Activated T-helper 2 cell treated with anti-CD3 and anti-CD28 coated beads, Interferon-gamma antibody, Interleukin-2, Interleukin-4, amounts not matched to agents 10 μg/mL and 5 μg/mL and 100 μg/mL, durations not matched to agents 14 hours and 24 hours and 36 hours (primary cell): ENCODE measurements around the gene UBAC2. TPM values are rescaled to one million over a fixed set of nuclear protein-coding genes. Genes with fewer than 3 reads are reported as not detected.
"Not testable (repeated sequence)": the region's sequence is repeated elsewhere in the genome, so short reads cannot be mapped to it uniquely, and the experiment has no call there.

Source experiments
- DNase-seq: peaks from one replicate; pipeline ENCODE4 v3.0.0; 2021; ENCODE audit warnings: low spot score
- H3K27ac Mint-ChIP-seq: one replicate; pipeline ENCODE4 v1.8.0; 2021; ENCODE audit warnings: mixed read lengths
- H3K27me3 Mint-ChIP-seq: one replicate; pipeline ENCODE4 v1.8.0; 2021; ENCODE audit warnings: low read depth, mixed read lengths
- H3K36me3 Mint-ChIP-seq: one replicate; pipeline ENCODE4 v1.8.0; 2021; ENCODE audit warnings: low read depth, mixed read lengths
- H3K4me1 Mint-ChIP-seq: one replicate; pipeline ENCODE4 v1.8.0; 2021; ENCODE audit warnings: low read depth, mixed read lengths
- H3K4me3 Mint-ChIP-seq: one replicate; pipeline ENCODE4 v1.8.0; 2021; ENCODE audit warnings: low read depth, mild to moderate bottlenecking, moderate library complexity, mixed read lengths
- H3K9me3 Mint-ChIP-seq: one replicate; pipeline ENCODE4 v1.8.0; 2021; ENCODE audit warnings: mixed read lengths
- intact Hi-C: fragments of 100-400 bp; cut with micrococcal nuclease; formaldehyde crosslinking; loops from one replicate; pipeline ENCODE4 v1.15.1; 2023
- total RNA-seq: library from RNA; stranded (reverse); gene quantifications from 2 replicates; pipeline ENCODE4 v1.2.3, GENCODE V29; 2022

Gene UBAC2
- total RNA-seq, 1 donor from 2014 or later = 55.1 TPM

DNA sequence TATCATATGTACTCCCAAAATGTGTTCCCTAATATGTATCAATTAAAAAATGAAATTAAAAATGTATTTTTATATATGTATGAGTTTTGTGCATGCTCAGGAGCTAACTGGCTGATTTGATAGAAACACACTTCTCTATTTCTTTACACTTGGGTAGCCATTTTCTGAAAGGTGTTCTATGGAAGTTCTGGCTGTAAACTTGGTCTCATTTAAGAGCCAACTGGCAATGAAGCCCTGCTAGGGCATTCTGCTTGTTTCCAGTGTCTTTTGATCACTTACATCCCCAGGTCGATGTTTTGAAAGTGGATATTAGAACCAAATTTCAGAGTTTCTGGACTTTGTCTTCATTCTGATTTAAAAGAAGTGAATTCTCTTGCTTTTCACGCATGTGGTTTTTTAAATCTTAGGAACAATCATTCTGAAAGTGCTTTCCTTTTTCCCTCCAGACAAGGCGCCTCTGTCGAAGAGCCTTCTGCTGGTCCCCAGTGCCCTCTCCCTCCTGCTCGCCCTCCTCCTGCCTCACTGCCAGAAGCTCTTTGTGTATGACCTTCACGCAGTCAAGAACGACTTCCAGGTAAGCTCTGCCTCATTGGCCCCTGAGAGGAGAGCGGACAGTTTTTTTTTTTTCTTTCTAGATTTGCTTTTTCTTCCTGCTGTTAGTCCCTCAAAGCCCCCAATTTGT, 37.5 kb downstream of the UBAC2 start:
- peaks cover 48% of the 10 kb centered on the region for H3K4me1 Mint-ChIP-seq
- H3K27me3 Mint-ChIP-seq = no peaks in the 10 kb centered on the region
- intact Hi-C loops = loop anchor here (1.0 kb wide), 1 partner anchor 23 kb away; no protein-coding TSS in a partner anchor
- H3K36me3 Mint-ChIP-seq = peaks cover 55% of the 10 kb centered on the region
- no peak for DNase-seq
- H3K27ac Mint-ChIP-seq = peak overlapping the region; percentile 82
- peak overlapping the region; percentile 73 for H3K4me3 Mint-ChIP-seq
- no peaks in the 10 kb centered on the region for H3K9me3 Mint-ChIP-seq

DNA sequence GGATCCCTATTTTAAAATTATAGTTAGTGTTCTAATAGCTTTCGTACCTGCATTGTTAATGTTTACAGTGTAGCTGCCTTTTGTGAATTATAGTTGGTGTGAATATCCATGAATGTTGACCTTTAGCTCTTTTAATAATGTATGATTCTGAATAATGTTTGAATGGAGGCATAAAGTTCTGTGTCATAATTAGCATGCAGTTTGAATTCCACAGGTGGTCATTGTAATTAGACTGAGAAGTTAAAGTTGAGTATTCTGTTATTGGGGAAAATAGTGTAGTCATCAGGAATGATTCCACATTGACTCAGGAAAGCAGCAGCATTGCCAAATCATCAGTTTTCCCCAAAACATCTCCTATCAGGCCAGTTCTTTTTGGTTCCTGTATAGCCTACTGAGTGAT, 45.4 kb downstream of the UBAC2 start:
- intact Hi-C loops = no loop called here
- Mint-ChIP-seq H3K4me3 (no peak overlapping the region), H3K36me3 (peaks cover 62% of the 10 kb centered on the region), H3K4me1 (peaks cover 21% of the 10 kb centered on the region), H3K9me3 (peaks cover 10% of the 10 kb centered on the region), H3K27me3 (no peaks in the 10 kb centered on the region), H3K27ac (no peak overlapping the region)
- no peak for DNase-seq

DNA sequence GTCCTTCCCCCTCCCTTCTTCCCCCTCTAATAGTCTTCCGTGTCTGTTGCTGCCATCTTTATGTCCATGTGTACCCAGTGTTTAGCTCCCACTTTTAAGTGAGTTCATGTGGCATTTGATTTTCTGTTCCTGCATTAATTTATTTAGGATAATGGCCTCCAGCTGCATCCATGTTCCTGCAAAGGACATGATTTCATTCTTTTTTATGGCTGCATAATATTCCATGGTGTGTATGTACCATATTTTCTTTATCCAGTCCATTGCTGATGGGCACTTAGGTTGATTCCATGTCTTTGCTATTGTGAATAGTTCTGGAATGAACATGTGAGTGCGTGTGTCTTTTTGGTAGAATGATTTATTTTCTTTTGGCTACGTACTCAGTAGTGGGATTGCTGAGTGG, 48.5 kb downstream of the UBAC2 start:
- Mint-ChIP-seq H3K4me1 (peaks cover 36% of the 10 kb centered on the region), H3K9me3 (peaks cover 10% of the 10 kb centered on the region), H3K36me3 (peaks cover 57% of the 10 kb centered on the region)
- H3K4me3 Mint-ChIP-seq, DNase-seq, H3K27me3 Mint-ChIP-seq, H3K27ac Mint-ChIP-seq, intact Hi-C loops: not testable (repeated sequence)

DNA sequence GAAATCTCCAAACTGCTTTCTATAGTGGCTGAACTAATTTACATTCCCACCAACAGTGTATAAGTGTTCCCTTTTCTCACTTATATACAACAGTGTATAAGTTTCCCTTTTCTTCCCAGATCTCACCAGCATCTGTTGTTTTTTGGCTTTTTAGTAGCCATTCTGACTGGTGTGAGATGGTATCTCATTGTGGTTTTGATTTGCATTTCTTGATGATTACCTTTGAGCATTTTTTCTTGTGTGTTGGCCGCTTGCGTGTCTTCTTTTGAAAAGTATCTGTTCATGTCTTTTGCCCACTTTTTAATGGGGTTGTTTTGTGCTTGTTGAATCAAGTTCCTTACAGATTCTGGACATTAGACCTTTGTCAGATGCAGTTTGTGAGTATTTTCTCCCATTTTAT, 49.0 kb downstream of the UBAC2 start:
- DNase-seq, intact Hi-C loops, H3K27me3 Mint-ChIP-seq, H3K4me3 Mint-ChIP-seq, H3K27ac Mint-ChIP-seq: not testable (repeated sequence)
- Mint-ChIP-seq H3K36me3 (peaks cover 56% of the 10 kb centered on the region), H3K4me1 (peaks cover 36% of the 10 kb centered on the region), H3K9me3 (peaks cover 10% of the 10 kb centered on the region)

DNA sequence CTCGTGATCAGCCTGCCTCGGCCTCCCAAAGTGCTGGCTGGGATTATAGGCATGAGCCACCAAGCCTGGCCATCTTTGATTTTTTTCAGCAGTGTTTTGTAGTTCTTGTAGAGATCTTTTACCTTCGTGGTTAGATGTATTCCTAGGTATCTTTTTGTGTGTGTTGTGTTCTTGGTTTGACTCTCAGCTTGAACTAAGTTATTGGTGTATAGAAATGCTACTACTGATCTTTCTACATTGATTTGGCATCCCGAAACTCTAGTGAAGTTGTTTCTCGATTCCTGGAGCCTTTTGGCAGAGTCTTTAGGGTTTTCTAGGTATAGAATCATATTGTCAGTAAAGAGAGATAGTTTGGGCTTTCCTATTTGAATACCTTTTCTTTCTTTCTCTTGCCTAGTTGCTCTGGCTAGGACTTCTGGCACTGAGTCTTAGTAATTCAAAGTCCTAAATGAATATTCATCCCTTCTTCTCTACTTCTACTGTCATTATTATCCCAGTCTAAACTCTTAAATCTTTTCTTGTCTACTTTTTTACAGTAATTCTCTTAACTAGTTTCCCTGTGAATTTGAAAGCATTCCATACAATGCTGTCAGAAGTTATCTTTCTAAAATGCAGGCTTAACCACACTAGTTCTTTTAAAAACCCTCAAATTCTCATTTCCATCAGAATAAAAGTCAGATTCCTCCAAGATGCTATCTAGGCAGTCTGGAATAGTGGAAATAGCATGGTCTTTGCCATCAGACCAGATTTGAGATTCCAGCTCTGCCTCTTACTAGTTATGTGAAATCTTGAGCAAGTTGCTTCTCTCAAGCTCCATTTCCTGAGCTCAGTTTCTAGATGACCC, 50.5 kb downstream of the UBAC2 start:
- Mint-ChIP-seq H3K27me3 (no peaks in the 10 kb centered on the region), H3K9me3 (peaks cover 10% of the 10 kb centered on the region), H3K4me3 (no peak overlapping the region), H3K4me1 (peaks cover 47% of the 10 kb centered on the region), H3K27ac (peak overlapping the region; percentile 34), H3K36me3 (peaks cover 65% of the 10 kb centered on the region)
- intact Hi-C loops = loop anchor here (1.0 kb wide), 2 partner anchors 23 to 37 kb away; no protein-coding TSS in a partner anchor
- no peak for DNase-seq

DNA sequence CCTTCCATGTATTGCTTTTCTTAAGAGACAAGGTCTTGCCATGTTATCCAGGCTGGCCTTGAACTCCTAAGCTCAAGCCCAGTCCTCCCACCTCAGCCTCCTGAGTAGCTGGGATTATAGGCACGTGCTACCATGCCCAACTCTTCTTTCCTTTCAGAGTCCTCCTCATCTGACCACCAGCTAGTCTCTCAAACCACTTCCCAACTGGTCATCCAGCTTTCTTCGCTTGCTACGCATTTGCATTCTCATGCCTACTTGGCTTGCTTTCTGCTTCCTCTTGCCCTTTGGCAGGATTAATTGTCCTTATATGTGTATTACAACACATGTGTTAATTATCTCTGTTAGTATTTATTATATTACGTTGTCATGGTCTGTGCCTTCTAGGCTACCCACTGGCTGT, 51.3 kb downstream of the UBAC2 start:
- peaks cover 10% of the 10 kb centered on the region for H3K9me3 Mint-ChIP-seq
- H3K27me3 Mint-ChIP-seq = no peaks in the 10 kb centered on the region
- H3K4me3 Mint-ChIP-seq = no peak overlapping the region
- DNase-seq = no peak
- H3K27ac Mint-ChIP-seq = peak overlapping the region; percentile 54
- peaks cover 66% of the 10 kb centered on the region for H3K36me3 Mint-ChIP-seq
- H3K4me1 Mint-ChIP-seq = peaks cover 52% of the 10 kb centered on the region
- intact Hi-C loops = loop anchor here (1.0 kb wide), 2 partner anchors 24 to 38 kb away; no protein-coding TSS in a partner anchor

DNA sequence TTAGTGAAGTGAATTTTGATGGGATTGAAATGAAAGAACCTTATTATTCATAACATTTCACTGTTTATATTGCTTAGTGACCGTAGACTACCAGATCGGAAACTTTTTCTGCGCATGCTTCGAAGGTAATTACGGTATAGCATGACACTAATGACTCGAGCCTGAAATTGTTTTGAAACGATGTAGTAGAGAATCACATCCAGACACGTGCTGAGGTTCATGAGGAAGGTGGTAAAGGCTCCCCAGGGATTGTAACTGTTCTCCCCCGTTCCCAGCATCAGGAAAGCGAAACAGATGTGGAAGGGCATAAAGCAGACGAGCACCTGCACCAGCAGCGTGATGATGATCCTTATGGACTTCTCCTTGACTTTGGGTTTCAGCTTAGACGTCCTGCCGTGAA, 54.2 kb downstream of the UBAC2 start:
- Mint-ChIP-seq H3K27ac (no peak overlapping the region), H3K9me3 (no peaks in the 10 kb centered on the region), H3K4me3 (peak overlapping the region; percentile 15), H3K27me3 (no peaks in the 10 kb centered on the region), H3K4me1 (peaks cover 65% of the 10 kb centered on the region), H3K36me3 (peaks cover 55% of the 10 kb centered on the region)
- intact Hi-C loops = loop anchor here (5.0 kb wide), 2 partner anchors 168 to 208 kb away; no protein-coding TSS in a partner anchor
- no peak for DNase-seq

DNA sequence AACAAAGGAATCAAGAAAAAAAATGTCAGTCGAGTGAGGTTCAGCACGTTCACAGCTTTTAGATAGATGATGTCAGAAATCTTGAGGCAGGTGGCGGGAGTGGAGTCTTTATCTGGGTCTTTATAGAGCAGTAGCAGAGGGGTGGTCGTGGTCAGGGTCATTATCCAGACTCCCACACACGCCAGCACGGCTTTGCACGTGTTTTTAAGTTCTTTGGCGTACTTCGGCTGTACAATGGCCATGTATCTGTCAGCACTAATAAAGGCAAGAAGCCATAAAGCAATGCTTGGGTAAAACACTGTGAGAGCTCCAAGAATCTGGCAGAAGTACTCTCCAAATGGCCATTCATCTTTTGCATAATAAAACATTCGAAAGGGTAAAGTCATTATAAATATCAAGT, 54.6 kb downstream of the UBAC2 start:
- Mint-ChIP-seq H3K27ac (no peak overlapping the region), H3K4me1 (peaks cover 65% of the 10 kb centered on the region), H3K4me3 (peak overlapping the region; percentile 15), H3K9me3 (no peaks in the 10 kb centered on the region), H3K36me3 (peaks cover 57% of the 10 kb centered on the region), H3K27me3 (no peaks in the 10 kb centered on the region)
- intact Hi-C loops = loop anchor here (5.0 kb wide), 2 partner anchors 168 to 208 kb away; no protein-coding TSS in a partner anchor
- no peak for DNase-seq

DNA sequence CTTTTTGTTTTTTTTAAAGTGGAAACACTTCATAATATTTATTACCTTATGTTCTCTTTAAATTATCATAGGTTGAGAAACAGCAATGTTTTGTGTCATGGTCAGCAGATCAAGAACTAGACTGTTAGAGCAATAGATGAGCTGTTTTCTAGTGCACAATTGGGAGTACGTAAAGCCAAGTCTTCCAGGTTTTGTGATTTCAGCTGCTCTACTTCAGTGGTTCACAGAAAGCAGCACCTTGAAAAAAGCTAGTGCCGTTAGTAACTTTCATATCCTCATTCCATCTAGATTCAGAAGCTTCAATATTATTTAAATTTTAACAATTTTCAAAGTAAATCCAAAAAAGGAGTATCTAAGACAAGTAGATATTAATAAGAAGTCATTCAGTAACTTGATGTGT, 55.6 kb downstream of the UBAC2 start:
- DNase-seq = no peak
- Mint-ChIP-seq H3K9me3 (no peaks in the 10 kb centered on the region), H3K27me3 (no peaks in the 10 kb centered on the region), H3K4me1 (peaks cover 65% of the 10 kb centered on the region), H3K36me3 (peaks cover 55% of the 10 kb centered on the region), H3K4me3 (peak overlapping the region; percentile 82), H3K27ac (peak overlapping the region; percentile 85)
- intact Hi-C loops = loop anchor here (5.0 kb wide), 2 partner anchors 169 to 209 kb away; no protein-coding TSS in a partner anchor

DNA sequence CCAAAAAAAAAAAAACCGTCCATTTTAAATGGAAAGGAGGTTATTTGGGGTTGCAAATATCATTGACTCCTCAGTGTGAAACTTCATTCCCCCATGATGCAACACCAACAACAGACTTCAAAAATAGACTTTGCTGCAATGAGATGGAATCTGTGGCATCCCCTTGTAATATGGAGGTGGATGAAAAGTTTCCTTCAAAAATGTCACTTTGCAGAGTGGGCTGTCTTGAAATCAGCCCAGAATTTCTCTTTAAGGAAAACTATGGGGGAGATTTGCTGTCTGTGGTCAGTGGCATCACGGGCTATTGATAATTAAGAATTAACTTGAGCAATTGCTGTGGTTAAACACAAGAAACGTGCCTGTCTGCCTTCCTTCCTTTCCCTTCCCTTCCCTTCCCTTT, 56.1 kb downstream of the UBAC2 start:
- Mint-ChIP-seq H3K4me3 (peak overlapping the region; percentile 82), H3K4me1 (peaks cover 64% of the 10 kb centered on the region), H3K27ac (peak overlapping the region; percentile 85), H3K27me3 (no peaks in the 10 kb centered on the region), H3K9me3 (no peaks in the 10 kb centered on the region), H3K36me3 (peaks cover 56% of the 10 kb centered on the region)
- intact Hi-C loops = loop anchor here (1.0 to 5.0 kb wide), 3 partner anchors 27 to 209 kb away; no protein-coding TSS in a partner anchor
- no peak for DNase-seq

DNA sequence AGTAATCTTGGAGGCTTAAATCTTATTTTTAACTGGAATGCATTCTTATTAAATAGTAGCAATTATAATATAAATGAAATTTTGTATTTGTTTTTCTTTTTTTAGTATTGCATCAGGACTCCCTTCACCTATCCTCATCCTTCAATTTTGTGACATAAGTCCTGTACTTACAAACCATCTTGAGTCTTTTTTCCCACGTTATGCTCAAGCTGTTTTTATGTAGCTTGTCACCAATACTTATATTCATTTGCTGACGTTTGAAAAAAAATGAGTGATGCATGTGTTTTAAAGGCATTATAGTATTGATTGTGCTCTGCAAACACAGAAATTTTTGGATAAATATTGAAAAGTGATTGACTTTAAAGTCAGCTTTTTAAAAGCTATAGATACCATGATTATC, 56.6 kb downstream of the UBAC2 start:
- intact Hi-C loops = loop anchor here (1.0 to 5.0 kb wide), 3 partner anchors 28 to 210 kb away; no protein-coding TSS in a partner anchor
- H3K4me3 Mint-ChIP-seq = peak overlapping the region; percentile 79
- H3K27me3 Mint-ChIP-seq = no peaks in the 10 kb centered on the region
- H3K36me3 Mint-ChIP-seq = peaks cover 60% of the 10 kb centered on the region
- DNase-seq = no peak
- no peak overlapping the region for H3K27ac Mint-ChIP-seq
- peaks cover 58% of the 10 kb centered on the region for H3K4me1 Mint-ChIP-seq
- no peaks in the 10 kb centered on the region for H3K9me3 Mint-ChIP-seq

DNA sequence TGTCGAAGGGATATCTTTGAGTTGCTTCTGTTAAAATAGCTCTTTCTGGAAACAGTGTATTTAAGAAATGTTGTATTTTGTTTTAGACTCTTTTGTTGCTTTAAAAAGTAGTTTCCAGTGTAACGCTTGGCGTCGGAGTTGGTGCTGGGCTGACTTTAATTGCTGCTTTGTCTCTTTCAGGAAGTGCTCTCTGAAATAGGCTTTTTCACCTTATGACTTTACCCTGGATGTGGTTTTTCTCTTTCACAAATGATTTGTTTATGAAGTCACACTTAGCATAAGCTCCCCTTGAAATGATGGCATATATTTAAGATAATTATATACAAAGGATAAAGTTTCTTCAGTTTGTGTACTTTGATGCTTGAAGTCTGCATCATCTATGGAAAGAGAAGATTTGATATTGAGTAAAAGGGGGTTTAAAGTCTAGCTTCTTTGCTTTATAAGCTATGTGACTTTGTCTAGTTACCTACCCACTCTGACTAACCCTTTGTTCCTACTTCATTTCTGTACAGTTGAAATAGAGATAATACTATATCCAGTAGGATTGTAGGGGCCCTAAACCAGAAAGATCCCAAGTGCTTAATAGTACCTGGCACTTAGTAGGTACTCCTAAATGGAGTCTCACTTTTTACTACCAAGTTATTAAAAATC, 57.7 kb downstream of the UBAC2 start, which contains the start of gene GPR18:
TSS of gene GPR18 (minus strand) at position 170 of the 651 bp plus-strand sequence. CDS start 2,507 bp downstream, outside the sequence.
- intact Hi-C loops = loop anchor here (1.0 to 5.0 kb wide), 5 partner anchors 43 to 231 kb away; no protein-coding TSS in a partner anchor
- Mint-ChIP-seq H3K36me3 (peaks cover 66% of the 10 kb centered on the region), H3K27ac (peak within 1 kb of the TSS; percentile 97), H3K27me3 (no peaks in the 10 kb centered on the region), H3K4me1 (peaks cover 61% of the 10 kb centered on the region), H3K4me3 (peak within 1 kb of the TSS; percentile 97), H3K9me3 (no peaks in the 10 kb centered on the region)
- DNase-seq = peak; percentile 31
